Keratinocyte (primary cell): ENCODE measurements around the gene ERCC6. TPM values are rescaled to one million over a fixed set of nuclear protein-coding genes. Genes with fewer than 3 reads are reported as not detected.
A peak's percentile ranks its signal among the peaks of the same experiment; 100 is the strongest.

Source experiments
- DNase-seq: peaks from one replicate; pipeline ENCODE4 v3.0.0-alpha.2; 2011; ENCODE audit warnings: low read depth, missing footprints, low spot score
- FAIRE-seq: peaks from 2 replicates; lab custom pipeline; 2011; peaks lifted over from hg19 to GRCh38; lab: Jason Lieb, UNC
- H2AFZ ChIP-seq: 2 replicates; pipeline ENCODE4 v1.6.0; 2012; ENCODE audit warnings: low read length, control low read depth, inconsistent platforms; ENCODE audit not compliant: control insufficient read depth
- H3K27ac ChIP-seq: 2 replicates; pipeline ENCODE4 v1.5.1; 2011; ENCODE audit warnings: low read length; ENCODE audit not compliant: control insufficient read depth, insufficient read depth
- H3K27me3 ChIP-seq: 3 replicates; pipeline ENCODE4 v1.6.0; 2011; ENCODE audit warnings: low read length; ENCODE audit not compliant: control insufficient read depth, insufficient read depth; ENCODE audit errors: extremely low read depth
- H3K36me3 ChIP-seq, 2 experiments: 2 replicates in 1 of 2; 3 replicates in 1 of 2; pipeline ENCODE4 v1.5.1; 2011; ENCODE audit warnings: low read length in 2 of 2, mild to moderate bottlenecking in 1 of 2; ENCODE audit not compliant: control insufficient read depth in 2 of 2, insufficient read depth in 2 of 2; ENCODE audit errors: extremely low read depth in 1 of 2
- H3K4me1 ChIP-seq: 3 replicates; pipeline ENCODE4 v1.5.1; 2011; ENCODE audit warnings: low read length; ENCODE audit not compliant: control insufficient read depth, insufficient read depth; ENCODE audit errors: extremely low read depth
- H3K4me2 ChIP-seq: 3 replicates; pipeline ENCODE4 v1.6.0; 2011; ENCODE audit warnings: low read depth, low read length; ENCODE audit not compliant: control insufficient read depth, insufficient read depth; ENCODE audit errors: extremely low read depth
- H3K4me3 ChIP-seq, 3 experiments: fragments of 200-600 bp in 1 of 3; sonication (generic) in 1 of 3; 2 replicates in 2 of 3; 3 replicates in 1 of 3; pipeline ENCODE4 v1.5.1; 2011 to 2016; ENCODE audit warnings: low read length in 3 of 3, mild to moderate bottlenecking in 3 of 3, control low read depth in 2 of 3, inconsistent platforms in 1 of 3, low read depth in 1 of 3, mixed read lengths in 1 of 3, mixed run types in 1 of 3, moderate library complexity in 1 of 3; ENCODE audit not compliant: control insufficient read depth in 2 of 3, insufficient read depth in 2 of 3; ENCODE audit errors: extremely low read depth in 1 of 3
- H3K79me2 ChIP-seq: 2 replicates; pipeline ENCODE4 v1.6.0; 2012; ENCODE audit warnings: low read length; ENCODE audit not compliant: control insufficient read depth, insufficient read depth
- H3K9ac ChIP-seq: 3 replicates; pipeline ENCODE4 v1.6.0; 2011; ENCODE audit warnings: low read length; ENCODE audit not compliant: control insufficient read depth, insufficient read depth; ENCODE audit errors: extremely low read depth
- H3K9me1 ChIP-seq: 3 replicates; pipeline ENCODE4 v1.6.0; 2011; ENCODE audit warnings: low read length; ENCODE audit not compliant: control insufficient read depth, insufficient read depth; ENCODE audit errors: extremely low read depth
- H3K9me3 ChIP-seq: 2 replicates; pipeline ENCODE4 v1.5.1; 2012; ENCODE audit warnings: low read depth, low read length; ENCODE audit not compliant: control insufficient read depth
- H4K20me1 ChIP-seq: 3 replicates; pipeline ENCODE4 v1.6.0; 2011; ENCODE audit warnings: low read length; ENCODE audit not compliant: control insufficient read depth, insufficient read depth; ENCODE audit errors: extremely low read depth
- EZH2 ChIP-seq: IDR thresholded peaks from one replicate; pipeline ENCODE4 v1.6.1; 2012; ENCODE audit warnings: inconsistent platforms, mild to moderate bottlenecking, low read length, moderate library complexity
- dilution Hi-C: fragments of 300-500 bp; cut with MboI; formaldehyde crosslinking; loops from one replicate; pipeline ENCODE4 v1.7.0; 2020; ENCODE audit warnings: low sequenced_read_pairs; ENCODE audit not compliant: extremely low pct_ligation_motif_present
- polyA plus RNA-seq, 5 experiments: library from polyadenylated mRNA; depleted of rRNA in 3 of 5; stranded (reverse) in 3 of 5; stranded (forward) in 1 of 5; unstranded in 1 of 5; fragments of >200 nt; gene quantifications; 1 replicate in 1 of 5; 2 replicates in 3 of 5; 3 replicates in 1 of 5; pipeline versions ENCODE4 v1.2.1 to v1.2.3, GENCODE V29; 2011 to 2012; ENCODE audit warnings: missing spikeins in 2 of 5, low read depth in 1 of 5, low replicate concordance in 1 of 5
- TF ChIP-seq, protein P1 (sequence below), 3 experiments: IDR thresholded peaks in 1 of 3; conservative IDR thresholded peaks in 1 of 3; optimal IDR thresholded peaks in 1 of 3; 2 replicates in 2 of 3; 3 replicates in 1 of 3; pipeline versions ENCODE3 to v1.5.1; 2011; ENCODE audit warnings: low read length in 3 of 3, mild to moderate bottlenecking in 3 of 3, moderate library complexity in 2 of 3, control low read depth in 1 of 3, inconsistent platforms in 1 of 3; ENCODE audit not compliant: insufficient read depth in 2 of 3; ENCODE audit errors: extremely low read depth in 1 of 3

Gene ERCC6
- polyA plus RNA-seq, 1 donor (not counting 4 experiments of a cell fraction or from before 2014, with no cell fraction given), result 36.8 TPM

DNA sequence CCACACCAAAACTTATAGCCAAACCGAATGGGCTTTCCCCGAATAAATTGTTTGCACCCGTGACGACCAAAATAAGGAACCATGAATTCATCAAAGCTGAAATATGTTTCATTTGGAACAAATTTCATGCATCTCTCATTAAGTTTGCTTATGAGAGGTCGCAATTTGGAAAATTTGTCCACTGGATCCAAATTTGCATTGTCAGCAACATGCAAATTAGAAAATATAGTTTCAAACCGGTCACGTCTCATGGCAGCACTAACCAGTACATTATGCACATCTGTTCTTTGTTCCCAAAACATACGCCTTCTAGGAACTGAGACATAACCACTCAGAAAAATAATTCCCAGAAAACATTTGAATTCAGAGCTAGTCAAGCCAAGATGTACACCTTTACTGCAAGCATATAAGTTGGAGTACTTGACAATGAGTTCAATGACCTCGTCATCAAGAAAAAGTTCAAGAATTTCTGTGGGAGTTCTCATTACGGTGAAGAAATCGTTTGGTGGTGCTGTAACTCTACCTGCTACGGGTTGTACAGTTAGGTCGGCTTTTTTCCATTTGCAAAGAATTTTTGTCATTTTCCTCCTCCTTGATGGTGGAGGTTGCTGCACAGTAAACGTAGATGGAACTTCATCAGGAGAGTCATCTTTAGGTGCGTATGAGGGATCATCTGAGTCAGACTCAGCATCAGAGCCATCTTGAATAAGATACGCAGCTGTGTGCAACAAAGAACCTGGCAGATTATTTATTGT is 22.5 kb downstream of the ERCC6 start:
- no peak overlapping the region for H3K4me3 ChIP-seq
- no peak for FAIRE-seq
- peaks cover 26 to 36% of the 10 kb centered on the region in 2 experiments for H3K36me3 ChIP-seq
- TF ChIP-seq, protein P1, sequence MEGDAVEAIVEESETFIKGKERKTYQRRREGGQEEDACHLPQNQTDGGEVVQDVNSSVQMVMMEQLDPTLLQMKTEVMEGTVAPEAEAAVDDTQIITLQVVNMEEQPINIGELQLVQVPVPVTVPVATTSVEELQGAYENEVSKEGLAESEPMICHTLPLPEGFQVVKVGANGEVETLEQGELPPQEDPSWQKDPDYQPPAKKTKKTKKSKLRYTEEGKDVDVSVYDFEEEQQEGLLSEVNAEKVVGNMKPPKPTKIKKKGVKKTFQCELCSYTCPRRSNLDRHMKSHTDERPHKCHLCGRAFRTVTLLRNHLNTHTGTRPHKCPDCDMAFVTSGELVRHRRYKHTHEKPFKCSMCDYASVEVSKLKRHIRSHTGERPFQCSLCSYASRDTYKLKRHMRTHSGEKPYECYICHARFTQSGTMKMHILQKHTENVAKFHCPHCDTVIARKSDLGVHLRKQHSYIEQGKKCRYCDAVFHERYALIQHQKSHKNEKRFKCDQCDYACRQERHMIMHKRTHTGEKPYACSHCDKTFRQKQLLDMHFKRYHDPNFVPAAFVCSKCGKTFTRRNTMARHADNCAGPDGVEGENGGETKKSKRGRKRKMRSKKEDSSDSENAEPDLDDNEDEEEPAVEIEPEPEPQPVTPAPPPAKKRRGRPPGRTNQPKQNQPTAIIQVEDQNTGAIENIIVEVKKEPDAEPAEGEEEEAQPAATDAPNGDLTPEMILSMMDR (optimal IDR thresholded peaks at IDR 0.05 in 1 of 3, IDR thresholded peaks at IDR 0.05 in 1 of 3, conservative IDR thresholded peaks at IDR 0.05 in 1 of 3; ENCODE audit: extremely low read depth in 1 of 3, insufficient read depth in 2 of 3, low read length in 3 of 3), result no peak
- TF ChIP-seq EZH2, result no peak
- H3K9me3 ChIP-seq, result no peaks in the 10 kb centered on the region
- dilution Hi-C loops, result no loop called here
- no peak overlapping the region for H3K4me2 ChIP-seq
- no peaks in the 10 kb centered on the region for H3K9me1 ChIP-seq
- H4K20me1 ChIP-seq, result peaks cover 15% of the 10 kb centered on the region
- no peaks in the 10 kb centered on the region for H3K4me1 ChIP-seq
- H3K27ac ChIP-seq, result no peak overlapping the region
- H3K9ac ChIP-seq, result no peak overlapping the region
- DNase-seq, result no peak
- no peaks in the 10 kb centered on the region for H3K27me3 ChIP-seq
- H2AFZ ChIP-seq, result no peak overlapping the region
- peaks cover 79% of the 10 kb centered on the region for H3K79me2 ChIP-seq

DNA sequence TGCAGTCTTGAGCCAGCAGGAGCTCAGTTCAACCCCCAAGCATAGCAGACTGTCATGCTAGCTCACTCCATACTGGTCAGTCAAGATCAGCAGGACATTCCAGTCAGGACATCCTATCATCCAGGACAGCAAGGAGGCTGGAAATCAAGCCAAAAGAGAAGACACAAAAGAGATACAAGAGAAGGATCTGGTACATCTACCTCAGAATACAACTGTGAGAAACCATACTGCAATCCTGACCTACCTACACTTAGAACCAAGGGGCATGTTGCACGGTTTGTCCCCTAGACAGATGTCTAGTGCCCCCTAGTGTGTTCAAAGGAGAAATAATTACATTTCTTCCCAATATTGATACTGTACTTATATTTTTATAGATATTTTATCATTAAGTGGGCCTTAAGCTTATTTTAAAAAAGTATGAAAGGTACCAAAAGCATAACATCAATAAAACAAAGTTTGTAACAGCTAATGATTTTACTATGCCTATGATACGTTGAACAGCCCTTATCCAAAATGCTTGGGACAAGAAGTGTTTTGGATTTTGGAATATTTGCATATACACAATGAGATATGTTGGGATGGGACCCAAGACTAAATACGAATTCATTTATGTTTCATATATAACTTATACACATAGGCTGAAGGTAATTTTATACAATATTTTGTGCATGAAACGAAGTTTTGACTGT is 26.7 kb downstream of the ERCC6 start:
- Histone ChIP-seq H3K27me3 (no peaks in the 10 kb centered on the region), H3K4me2 (no peak overlapping the region), H3K79me2 (peaks cover 66% of the 10 kb centered on the region), H4K20me1 (peaks cover 4% of the 10 kb centered on the region), H3K9me3 (no peaks in the 10 kb centered on the region), H3K4me3 (no peak overlapping the region), H2AFZ (no peak overlapping the region), H3K36me3 (peaks cover 11 to 20% of the 10 kb centered on the region in 2 experiments), H3K4me1 (no peaks in the 10 kb centered on the region), H3K9ac (no peak overlapping the region), H3K9me1 (no peaks in the 10 kb centered on the region), H3K27ac (no peak overlapping the region)
- DNase-seq (no peak), FAIRE-seq (peak; percentile 79)
- TF ChIP-seq EZH2, result no peak
- TF ChIP-seq, protein P1 (optimal IDR thresholded peaks at IDR 0.05 in 1 of 3, IDR thresholded peaks at IDR 0.05 in 1 of 3, conservative IDR thresholded peaks at IDR 0.05 in 1 of 3; ENCODE audit: extremely low read depth in 1 of 3, insufficient read depth in 2 of 3, low read length in 3 of 3), result peak; percentile 50 to 65 (median 55)
- dilution Hi-C loops, result no loop called here
